Subcutaneous adipose tissue (tissue), 4 donors: ENCODE data around the gene CLCNKA. TPM values are rescaled to one million over a fixed set of nuclear protein-coding genes. Genes with fewer than 3 reads are reported as not detected.

Source experiments
- total RNA-seq, 4 donors: library from RNA; depleted of rRNA; stranded (reverse); fragments of >200 nt; gene quantifications; one replicate each; pipeline ENCODE4 v1.1.0, GENCODE V29; 2016
- TF ChIP-seq, protein P1 (sequence below): fragments of 450-650 bp; IDR thresholded peaks from one replicate; pipeline ENCODE4 v1.5.1; 2016; ENCODE audit warnings: low read depth, mild to moderate bottlenecking, control low read depth, antibody characterized with exemption, moderate library complexity

Gene CLCNKA
- total RNA-seq, 4 donors from 2014 or later, result 0.66 to 1.5 TPM; not detected in 2

DNA sequence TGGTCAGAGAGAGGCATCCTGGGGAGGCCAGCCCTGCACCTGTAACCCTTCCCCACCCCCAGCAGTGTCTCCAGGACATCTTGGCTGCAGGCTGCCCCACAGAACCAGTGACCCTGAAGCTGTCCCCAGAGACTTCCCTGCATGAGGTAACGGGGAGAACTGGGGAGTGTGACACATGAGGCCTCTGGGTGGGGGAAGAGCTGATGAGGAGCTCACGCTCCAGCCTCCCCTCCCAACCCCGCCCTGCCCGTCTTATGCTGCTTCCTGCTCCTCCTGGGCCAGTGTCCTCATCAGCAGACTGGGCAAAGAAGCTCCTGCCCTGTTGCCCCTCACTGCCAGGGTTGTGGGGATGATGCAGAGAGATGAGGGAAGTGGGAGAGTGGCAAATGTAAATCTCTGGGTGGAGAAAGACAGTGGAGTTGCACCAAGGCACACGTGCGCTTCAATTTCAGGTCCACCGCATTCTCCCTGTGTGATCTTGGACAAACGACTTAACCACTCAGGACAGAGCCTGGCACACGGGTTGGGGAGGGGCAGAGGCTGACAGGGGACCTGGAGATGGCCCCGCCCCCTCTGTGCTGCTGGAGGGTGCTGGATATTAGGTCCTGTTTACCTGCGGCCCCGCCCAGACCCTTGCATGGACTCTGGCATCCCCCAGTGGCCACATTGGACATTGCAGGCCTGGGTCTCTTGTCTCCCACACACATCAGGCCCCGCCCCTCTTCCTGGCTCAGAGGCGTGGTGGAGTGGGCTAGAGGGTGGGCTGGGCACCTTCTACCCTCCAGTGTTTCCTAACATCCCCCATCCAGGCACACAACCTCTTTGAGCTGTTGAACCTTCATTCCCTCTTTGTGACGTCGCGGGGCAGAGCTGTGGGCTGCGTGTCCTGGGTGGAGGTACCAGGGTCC, 34.0 kb downstream of the CLCNKA start:
- TF ChIP-seq, protein P1, sequence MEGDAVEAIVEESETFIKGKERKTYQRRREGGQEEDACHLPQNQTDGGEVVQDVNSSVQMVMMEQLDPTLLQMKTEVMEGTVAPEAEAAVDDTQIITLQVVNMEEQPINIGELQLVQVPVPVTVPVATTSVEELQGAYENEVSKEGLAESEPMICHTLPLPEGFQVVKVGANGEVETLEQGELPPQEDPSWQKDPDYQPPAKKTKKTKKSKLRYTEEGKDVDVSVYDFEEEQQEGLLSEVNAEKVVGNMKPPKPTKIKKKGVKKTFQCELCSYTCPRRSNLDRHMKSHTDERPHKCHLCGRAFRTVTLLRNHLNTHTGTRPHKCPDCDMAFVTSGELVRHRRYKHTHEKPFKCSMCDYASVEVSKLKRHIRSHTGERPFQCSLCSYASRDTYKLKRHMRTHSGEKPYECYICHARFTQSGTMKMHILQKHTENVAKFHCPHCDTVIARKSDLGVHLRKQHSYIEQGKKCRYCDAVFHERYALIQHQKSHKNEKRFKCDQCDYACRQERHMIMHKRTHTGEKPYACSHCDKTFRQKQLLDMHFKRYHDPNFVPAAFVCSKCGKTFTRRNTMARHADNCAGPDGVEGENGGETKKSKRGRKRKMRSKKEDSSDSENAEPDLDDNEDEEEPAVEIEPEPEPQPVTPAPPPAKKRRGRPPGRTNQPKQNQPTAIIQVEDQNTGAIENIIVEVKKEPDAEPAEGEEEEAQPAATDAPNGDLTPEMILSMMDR, result no peak

DNA sequence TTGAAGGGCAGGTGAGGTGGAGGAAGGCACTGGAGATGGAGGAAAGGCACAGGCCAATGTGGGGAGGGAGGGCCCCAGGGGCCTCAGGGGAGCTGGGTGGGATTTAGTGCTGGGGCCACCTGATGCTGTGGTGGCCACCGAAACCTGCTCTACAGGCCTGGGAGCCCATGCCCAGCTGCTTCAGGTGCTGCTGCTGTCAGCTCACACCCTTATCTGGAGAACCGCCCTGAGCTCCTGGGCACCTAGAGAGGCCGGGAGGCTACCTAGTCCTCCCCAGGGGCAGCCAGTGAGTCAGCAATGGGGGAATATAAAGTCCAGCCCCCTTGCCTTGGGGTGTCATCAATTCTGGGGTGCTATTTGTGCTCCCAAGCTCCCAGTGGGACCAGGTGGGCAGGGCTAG, 39.4 kb downstream of the CLCNKA start:
- TF ChIP-seq, protein P1, result no peak

DNA sequence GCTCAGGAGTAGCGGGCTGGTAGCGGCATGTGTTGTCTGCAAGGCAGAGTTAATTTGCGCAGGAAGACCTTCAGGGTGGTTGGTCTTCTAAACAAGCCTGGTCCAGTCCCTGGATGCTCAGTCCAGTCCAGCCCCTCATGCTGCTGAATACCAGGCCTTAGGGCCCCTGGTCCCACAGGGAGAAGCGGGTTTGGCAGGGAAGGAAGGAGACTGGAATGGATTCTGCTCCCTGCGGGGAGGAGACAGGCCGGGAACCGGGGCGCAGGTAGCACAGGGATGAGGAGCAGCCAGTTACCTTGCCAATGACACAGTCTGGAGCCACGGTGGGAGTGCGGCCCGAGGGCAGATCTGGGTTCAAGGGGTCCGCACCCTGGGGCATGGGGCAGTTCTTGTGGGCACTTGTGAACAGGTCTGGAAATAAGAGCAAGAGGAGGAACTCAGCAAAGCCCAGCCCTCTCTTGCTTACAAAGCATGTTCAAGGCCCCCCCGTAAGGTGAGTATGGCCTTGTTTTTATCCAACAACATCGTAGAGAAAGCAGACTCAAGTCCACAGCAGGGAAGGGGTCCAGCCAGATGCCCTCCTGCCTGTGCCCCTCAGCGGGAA, 41.5 kb downstream of the CLCNKA start:
- TF ChIP-seq, protein P1, result no peak

DNA sequence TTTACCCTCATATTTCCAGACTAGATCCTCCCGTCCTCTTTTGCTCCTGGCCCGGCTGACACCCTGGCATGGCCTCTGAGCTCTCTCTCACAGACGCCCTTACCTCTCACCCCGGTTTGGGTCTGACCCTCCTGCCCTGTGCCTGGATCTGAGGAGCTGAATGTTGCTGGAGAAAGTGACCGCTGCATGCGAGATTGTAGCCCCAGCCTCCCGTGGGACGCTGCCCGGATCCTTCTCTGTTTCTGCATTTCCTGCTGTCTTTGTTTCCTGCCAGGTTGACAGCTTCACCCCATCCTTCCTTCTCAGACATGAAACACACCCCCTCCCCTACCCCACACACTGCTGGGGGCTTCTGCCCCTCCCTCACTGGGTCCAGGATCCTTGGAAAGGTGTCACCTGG, 42.1 kb downstream of the CLCNKA start:
- TF ChIP-seq, protein P1, result no peak

DNA sequence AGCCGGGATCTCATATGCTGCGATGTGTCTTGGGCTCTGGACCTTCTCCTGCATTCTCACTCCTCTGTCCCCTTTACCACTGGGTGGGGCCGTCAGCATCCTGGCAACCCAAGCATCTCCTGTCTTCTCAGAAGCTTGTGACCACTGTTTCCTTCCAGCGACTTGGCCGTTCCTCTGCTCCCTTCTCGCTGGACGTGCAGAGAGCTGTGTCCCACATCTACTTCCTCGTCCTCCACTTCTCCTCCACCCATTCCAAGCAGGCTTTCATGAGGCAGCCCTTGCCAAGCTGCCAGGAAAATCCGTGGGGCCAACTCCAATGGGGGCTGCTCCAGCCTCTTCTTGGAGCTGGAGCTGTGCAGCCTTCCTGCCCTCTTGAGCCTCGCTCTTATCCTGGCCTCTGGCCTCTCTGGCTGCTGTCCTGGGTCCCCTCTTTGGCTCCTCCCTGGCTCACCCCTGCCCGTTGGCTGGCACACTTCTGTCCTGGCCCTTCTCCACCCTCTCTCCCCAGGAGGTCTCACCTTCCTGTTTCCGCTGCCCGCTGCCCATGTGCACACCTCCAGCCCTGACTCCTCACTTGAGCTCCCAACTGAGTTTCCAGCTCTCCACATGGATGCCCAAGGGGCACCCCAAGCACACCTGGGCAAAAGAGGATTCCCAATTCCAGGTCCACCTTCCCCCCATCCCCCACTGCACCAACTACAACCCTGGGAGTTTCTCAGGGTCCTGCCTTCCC, 42.9 kb downstream of the CLCNKA start:
- TF ChIP-seq, protein P1, result no peak

DNA sequence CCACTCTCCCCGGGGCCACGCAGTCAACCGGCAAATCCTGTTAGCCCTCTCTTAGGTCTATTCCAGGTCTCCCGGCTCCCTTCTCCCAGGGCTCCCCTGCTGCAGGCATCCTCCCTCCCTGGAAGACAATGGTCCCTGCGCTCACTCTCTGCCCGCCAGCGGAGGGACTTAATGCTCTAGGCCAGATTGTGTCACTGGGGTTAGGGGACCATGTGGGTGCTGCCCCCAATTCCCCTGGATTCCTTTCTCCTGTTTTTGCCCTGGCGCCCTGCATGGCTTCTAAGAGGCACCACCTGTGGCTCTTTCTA, 43.4 kb downstream of the CLCNKA start:
- TF ChIP-seq, protein P1, result no peak

DNA sequence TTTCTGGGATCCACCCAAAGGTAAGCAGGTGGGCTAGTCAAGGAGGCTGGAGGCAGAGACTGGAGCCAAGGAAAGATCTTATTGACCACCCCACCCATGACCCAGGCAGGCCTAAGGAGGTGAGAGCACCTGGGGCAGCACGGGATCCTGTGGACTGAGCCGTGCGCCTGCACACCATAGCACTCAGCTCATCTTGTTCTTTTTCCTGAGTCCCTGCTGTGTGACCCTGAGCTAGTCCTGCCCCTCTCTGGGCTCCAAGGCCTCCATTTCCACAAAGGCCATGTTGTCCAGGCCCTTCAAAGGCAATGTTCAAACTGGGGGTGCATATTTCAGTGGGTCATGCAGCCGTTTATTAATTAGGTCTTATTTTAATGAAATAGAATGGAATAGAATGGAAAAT, 44.4 kb downstream of the CLCNKA start:
- TF ChIP-seq, protein P1, result no peak
